Esophagus muscularis mucosa (tissue), 4 donors: ENCODE results near the gene CSRP3. TPM values are rescaled to one million over a fixed set of nuclear protein-coding genes. Genes with fewer than 3 reads are reported as not detected.

Experiments
- DNase-seq: peaks from one replicate; pipeline ENCODE4 v3.0.0-alpha.2; 2017; ENCODE audit errors: extremely low spot score
- H3K27ac ChIP-seq, 4 donors: fragments of 200-600 bp; sonication (generic); replicated peaks in 1 of 4; 1 replicate in 3 of 4; 2 replicates in 1 of 4; pipeline ENCODE4 v1.5.1; 2016 to 2019; ENCODE audit warnings: mild to moderate bottlenecking in 1 of 4
- H3K27me3 ChIP-seq, 4 donors: fragments of 200-600 bp; sonication (generic); one replicate each; pipeline versions ENCODE4 v1.5.1 to v1.6.0; 2016 to 2019
- H3K36me3 ChIP-seq, 4 donors: fragments of 200-600 bp; sonication (generic); one replicate each; pipeline ENCODE4 v1.5.1; 2016 to 2019
- H3K4me1 ChIP-seq, 4 donors: fragments of 200-600 bp; sonication (generic); one replicate each; pipeline ENCODE4 v1.5.1; 2016 to 2019
- H3K4me3 ChIP-seq, 4 donors: fragments of 200-600 bp; sonication (generic); 1 replicate in 2 of 4; 2 replicates in 2 of 4; pipeline ENCODE4 v1.5.1; 2016 to 2019; ENCODE audit warnings: mild to moderate bottlenecking in 4 of 4, moderate library complexity in 1 of 4
- H3K9me3 ChIP-seq, 4 donors: fragments of 200-600 bp; sonication (generic); 1 replicate in 3 of 4; 2 replicates in 1 of 4; pipeline ENCODE4 v1.5.1; 2016 to 2019
- CTCF ChIP-seq, 3 experiments: fragments of 200-600 bp in 2 of 3; fragments of 450-650 bp in 1 of 3; sonication (generic) in 2 of 3; IDR thresholded peaks; one replicate each; pipeline ENCODE4 v1.5.1; 2017 to 2019; ENCODE audit warnings: antibody characterized with exemption in 3 of 3, mild to moderate bottlenecking in 2 of 3, moderate library complexity in 1 of 3
- EP300 ChIP-seq: sonication (generic); formaldehyde crosslinking; IDR thresholded peaks from one replicate; pipeline ENCODE4 v1.6.1; 2017; ENCODE audit warnings: antibody characterized with exemption
- POLR2A ChIP-seq: fragments of 450-650 bp; IDR thresholded peaks from one replicate; pipeline ENCODE4 v1.6.1; 2017; ENCODE audit warnings: antibody characterized with exemption, moderate library complexity, mild to moderate bottlenecking, low read depth
- POLR2AphosphoS5 ChIP-seq, 2 donors: sonication (generic); formaldehyde crosslinking; IDR thresholded peaks; one replicate each; pipeline ENCODE4 v1.6.1; 2017; ENCODE audit warnings: antibody characterized with exemption in 2 of 2
- WGBS: methylation state at CpG from one replicate; pipeline ENCODE4 v1.1.5; 2018; 5-methylcytosine and 5-hydroxymethylcytosine counted together
- intact Hi-C: fragments of 100-400 bp; cut with DNase I; formaldehyde crosslinking; loops from one replicate; pipeline ENCODE4 v1.15.1; 2023
- total RNA-seq, 4 donors: library from RNA; depleted of rRNA; stranded (reverse); fragments of >200 nt; gene quantifications; one replicate each; pipeline versions ENCODE4 v1.1.0 to v1.2.1, GENCODE V29; 2016

CSRP3 gene
- total RNA-seq, 4 donors from 2014 or later: not detected

GRCh38 chr11:19173964-19174638, 27.7 kb downstream of the CSRP3 start:
- H3K9me3 ChIP-seq: no peaks in the 10 kb centered on the region
- H3K36me3 ChIP-seq: peaks cover 8 to 46% (median 15%) of the 10 kb centered on the region in 4 donors
- intact Hi-C loops: no loop called here
- WGBS: 97% methylated on average over 7 of the region's 7 CpGs
- TF ChIP-seq POLR2A (no peak), CTCF (IDR thresholded peaks at IDR 0.05) (no peak), POLR2AphosphoS5 (IDR thresholded peaks at IDR 0.05) (no peak), EP300 (no peak)
- H3K4me3 ChIP-seq: no peak overlapping the region
- no peak overlapping the region for H3K27ac ChIP-seq
- H3K27me3 ChIP-seq: no peaks in the 10 kb centered on the region
- no peaks in the 10 kb centered on the region for H3K4me1 ChIP-seq
- no peak for DNase-seq

DNA sequence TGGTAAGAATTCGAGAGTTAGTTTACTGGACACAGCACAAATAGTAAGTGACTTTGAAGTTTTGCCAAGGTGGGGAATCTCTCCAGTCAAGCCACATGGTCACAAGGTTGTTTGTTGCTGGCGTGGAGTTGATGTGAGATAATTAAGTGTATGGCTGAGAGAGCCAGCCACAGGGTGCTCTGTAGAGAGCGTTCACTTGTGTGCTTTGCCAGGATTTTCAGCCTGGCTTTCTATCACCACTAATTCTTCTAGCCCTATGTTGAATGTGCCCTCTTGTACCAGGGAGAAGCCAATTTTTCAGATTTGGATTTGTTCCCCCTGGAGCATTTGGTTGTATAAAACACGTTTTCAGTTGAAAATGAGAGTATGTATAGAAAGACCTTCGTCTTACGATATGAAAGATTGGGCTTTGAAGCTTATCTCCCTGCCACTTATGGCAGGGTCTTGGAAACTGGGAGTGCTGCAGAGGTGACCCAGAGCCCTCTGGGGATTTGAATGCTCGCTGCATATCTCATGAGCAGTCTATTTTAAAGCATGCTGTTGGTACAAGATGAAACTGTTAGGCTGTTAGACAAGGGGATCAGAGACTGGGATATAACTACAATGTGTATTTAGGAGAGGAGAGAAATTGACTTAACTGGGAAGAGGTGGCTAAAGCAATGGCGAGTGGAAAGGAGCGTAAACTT, 28.6 kb downstream of the CSRP3 start:
- H3K36me3 ChIP-seq: peaks cover 8 to 46% (median 15%) of the 10 kb centered on the region in 4 donors
- H3K9me3 ChIP-seq: no peaks in the 10 kb centered on the region
- H3K27ac ChIP-seq: no peak overlapping the region
- H3K4me1 ChIP-seq: no peaks in the 10 kb centered on the region
- 94% methylated on average over 9 of the region's 9 CpGs for WGBS
- TF ChIP-seq POLR2A (no peak), POLR2AphosphoS5 (IDR thresholded peaks at IDR 0.05) (no peak), CTCF (IDR thresholded peaks at IDR 0.05) (no peak), EP300 (no peak)
- no peak for DNase-seq
- intact Hi-C loops: no loop called here
- no peak overlapping the region for H3K4me3 ChIP-seq
- no peaks in the 10 kb centered on the region for H3K27me3 ChIP-seq

- Histone ChIP-seq H3K27ac (no peak overlapping the region), H3K27me3 (no peaks in the 10 kb centered on the region), H3K4me3 (no peak overlapping the region), H3K9me3 (no peaks in the 10 kb centered on the region), H3K36me3 (peaks cover 20 to 52% (median 24%) of the 10 kb centered on the region in 4 donors), H3K4me1 (no peaks in the 10 kb centered on the region)
- intact Hi-C loops: no loop called here
- no peak for TF ChIP-seq CTCF (IDR thresholded peaks at IDR 0.05)
- no peak for TF ChIP-seq POLR2A
- no peak for TF ChIP-seq POLR2AphosphoS5 (IDR thresholded peaks at IDR 0.05)
- TF ChIP-seq EP300: no peak
- 98% methylated on average over 2 of the region's 2 CpGs for WGBS
- DNase-seq: no peak
These were observed 33.7 kb downstream of the CSRP3 start for GRCh38 chr11:19168090-19168489.

- intact Hi-C loops: no loop called here
- Histone ChIP-seq H3K4me3 (no peak overlapping the region), H3K27me3 (no peaks in the 10 kb centered on the region), H3K4me1 (no peaks in the 10 kb centered on the region), H3K9me3 (no peaks in the 10 kb centered on the region), H3K27ac (no peak overlapping the region), H3K36me3 (peaks cover 13 to 32% (median 20%) of the 10 kb centered on the region in 4 donors)
- WGBS: 82% methylated on average over 2 of the region's 2 CpGs
- no peak for DNase-seq
- TF ChIP-seq POLR2A (no peak), EP300 (no peak), POLR2AphosphoS5 (IDR thresholded peaks at IDR 0.05) (no peak), CTCF (IDR thresholded peaks at IDR 0.05) (no peak)
These were observed 36.9 kb downstream of the CSRP3 start for GRCh38 chr11:19164881-19165280.
